Hepatocyte (in vitro differentiated cells): ENCODE data around the gene APOLD1. TPM values are rescaled to one million over a fixed set of nuclear protein-coding genes. Genes with fewer than 3 reads are reported as not detected.
A peak's percentile ranks its signal among the peaks of the same experiment; 100 is the strongest.

ENCODE experiments used
- DNase-seq: peaks from one replicate; pipeline ENCODE4 v3.0.0-alpha.2; 2016; ENCODE audit warnings: low spot score
- H2AFZ ChIP-seq: fragments of 200-600 bp; sonication (generic); 2 replicates; pipeline ENCODE4 v1.6.0; 2016; ENCODE audit warnings: antibody characterized with exemption, mild to moderate bottlenecking
- H3K27ac ChIP-seq: fragments of 200-600 bp; sonication (generic); 2 replicates; pipeline ENCODE4 v1.5.1; 2016; ENCODE audit warnings: mild to moderate bottlenecking
- H3K27me3 ChIP-seq: fragments of 200-600 bp; sonication (generic); 2 replicates; pipeline ENCODE4 v1.6.1; 2016
- H3K36me3 ChIP-seq: fragments of 200-600 bp; sonication (generic); replicated peaks from 2 replicates; pipeline ENCODE4 v1.5.1; 2016; ENCODE audit warnings: low read depth; ENCODE audit not compliant: insufficient read depth
- H3K4me1 ChIP-seq: fragments of 200-600 bp; sonication (generic); 2 replicates; pipeline ENCODE4 v1.5.1; 2016; ENCODE audit warnings: mild to moderate bottlenecking, moderate library complexity; ENCODE audit not compliant: insufficient read depth
- H3K4me2 ChIP-seq: fragments of 200-600 bp; sonication (generic); 2 replicates; pipeline ENCODE4 v1.6.0; 2016
- H3K4me3 ChIP-seq: fragments of 200-600 bp; sonication (generic); 2 replicates; pipeline ENCODE4 v1.5.1; 2016; ENCODE audit warnings: mild to moderate bottlenecking
- H3K79me2 ChIP-seq: fragments of 200-600 bp; sonication (generic); 2 replicates; pipeline ENCODE4 v1.6.0; 2017; ENCODE audit warnings: mild to moderate bottlenecking
- H3K9me2 ChIP-seq: fragments of 200-600 bp; sonication (generic); replicated peaks from 2 replicates; pipeline ENCODE4 v1.6.0; 2017; ENCODE audit warnings: mild to moderate bottlenecking; ENCODE audit not compliant: insufficient read depth
- H3K9me3 ChIP-seq: fragments of 200-600 bp; sonication (generic); 2 replicates; pipeline ENCODE4 v1.5.1; 2016; ENCODE audit warnings: low read depth, mild to moderate bottlenecking
- H4K20me1 ChIP-seq: fragments of 200-600 bp; sonication (generic); 2 replicates; pipeline ENCODE4 v1.6.0; 2016; ENCODE audit warnings: mild to moderate bottlenecking; ENCODE audit not compliant: insufficient read depth, poor library complexity, severe bottlenecking
- CTCF ChIP-seq: fragments of 200-600 bp; sonication (generic); IDR thresholded peaks from 2 replicates; pipeline ENCODE4 v1.5.1; 2016; ENCODE audit warnings: antibody characterized with exemption, mild to moderate bottlenecking; ENCODE audit not compliant: poor library complexity
- EZH2 ChIP-seq: fragments of 200-600 bp; sonication (generic); IDR thresholded peaks from 2 replicates; pipeline ENCODE4 v1.6.1; 2016; ENCODE audit warnings: antibody characterized with exemption, mild to moderate bottlenecking, borderline replicate concordance
- EZH2phosphoT487 ChIP-seq: fragments of 200-600 bp; sonication (generic); IDR thresholded peaks from one replicate; pipeline ENCODE4 v1.6.1; 2018; ENCODE audit warnings: antibody characterized with exemption, mild to moderate bottlenecking, low read depth, moderate library complexity; ENCODE audit not compliant: unreplicated experiment, severe bottlenecking
- WGBS: methylation state at CpG from one replicate; pipeline ENCODE4 v1.1.6; 2016; ENCODE audit warnings: low lambda C conversion rate; ENCODE audit errors: missing lambda C conversion rate; 5-methylcytosine and 5-hydroxymethylcytosine counted together
- microRNA counts: library from miRNA; unstranded; fragments of <30 nt; microRNA quantifications from one replicate; lab custom pipeline; 2017
- microRNA-seq: library from miRNA; unstranded; fragments of <30 nt; microRNA quantifications from one replicate; pipeline ENCODE4, GENCODE V29; 2017
- polyA plus RNA-seq: library from polyadenylated mRNA; unstranded; fragments of >200 nt; fragmentation: Nextera tagmentation; extraction: Ambion mirVana; gene quantifications from 2 replicates; pipeline ENCODE4 v1.2.1, GENCODE V29; 2016
- small RNA-seq: library from RNA; depleted of rRNA; stranded (forward); fragments of <200 nt; gene quantifications from one replicate; pipeline ENCODE3, GENCODE V24; 2014
- total RNA-seq: library from RNA; depleted of rRNA; stranded (reverse); fragments of >200 nt; gene quantifications from 2 replicates; pipeline ENCODE4 v1.2.3, GENCODE V29; 2014

APOLD1 gene
- total and polyA plus RNA-seq, 2 experiments from 2014 or later = 1.5 to 6.0 TPM

- no peak overlapping the region for H3K4me2 ChIP-seq
- peak overlapping the region; percentile 51 for H3K27ac ChIP-seq
- TF ChIP-seq EZH2 (no peak), CTCF (no peak), EZH2phosphoT487 (no peak)
- H3K9me3 ChIP-seq = no peaks in the 10 kb centered on the region
- DNase-seq = no peak
- no peaks in the 10 kb centered on the region for H3K36me3 ChIP-seq
- WGBS = 93% methylated on average over 5 of the region's 5 CpGs
- H4K20me1 ChIP-seq = no peaks in the 10 kb centered on the region
- H2AFZ ChIP-seq = no peak overlapping the region
- H3K79me2 ChIP-seq = no peaks in the 10 kb centered on the region
- no peaks in the 10 kb centered on the region for H3K27me3 ChIP-seq
- no peaks in the 10 kb centered on the region for H3K9me2 ChIP-seq
- H3K4me3 ChIP-seq = no peak overlapping the region
- peaks cover 29% of the 10 kb centered on the region for H3K4me1 ChIP-seq
Observed at GRCh38 chr12:12840580-12840899, 55.1 kb downstream of the APOLD1 start.

MicroRNAs within 50 kb of the gene (microRNA counts, 767-probe panel; counts per million panel counts)
- microRNA hsa-miR-613 (lab: Ali Mortazavi, UCI) = not detected

Small RNA genes lying within 50 kb of the gene (microRNA-seq; reads per million reads assigned to microRNA genes)
- gene MIR613 = not detected

Small RNA genes lying within 50 kb of the gene (small RNA-seq; reads per million reads assigned to genes)
- gene AC007215.1 (not detected), gene MIR613 (not detected)

Other genes starting within 250 kb of the APOLD1 start
- 74.1 and 78.0 TPM in 2 replicates for gene DUSP16, start 222.8 kb upstream of the APOLD1 start, total RNA-seq
- 13.4 and 14.3 TPM in 2 replicates for gene DUSP16, start 222.8 kb upstream of the APOLD1 start, polyA plus RNA-seq
- gene CREBL2, start 173.8 kb upstream of the APOLD1 start, total RNA-seq = 19.0 and 19.4 TPM in 2 replicates
- 7.2 and 11.4 TPM in 2 replicates for gene CREBL2, start 173.8 kb upstream of the APOLD1 start, polyA plus RNA-seq
- gene GPR19, start 89.5 kb upstream of the APOLD1 start, total RNA-seq = 0.16 and 0.50 TPM in 2 replicates
- gene GPR19, start 89.5 kb upstream of the APOLD1 start, polyA plus RNA-seq = 0.44 and 0.74 TPM in 2 replicates
- 44.8 and 46.0 TPM in 2 replicates for gene CDKN1B, start 68.3 kb upstream of the APOLD1 start, total RNA-seq
- gene CDKN1B, start 68.3 kb upstream of the APOLD1 start, polyA plus RNA-seq = 4.2 and 7.0 TPM in 2 replicates
- 69.4 and 74.4 TPM in 2 replicates for gene DDX47, start 27.7 kb downstream of the APOLD1 start, total RNA-seq
- 51.6 and 56.2 TPM in 2 replicates for gene DDX47, start 27.7 kb downstream of the APOLD1 start, polyA plus RNA-seq
- 49.8 and 60.2 TPM in 2 replicates for gene GPRC5A, start 105.9 kb downstream of the APOLD1 start, total RNA-seq
- 80.4 and 97.0 TPM in 2 replicates for gene GPRC5A, start 105.9 kb downstream of the APOLD1 start, polyA plus RNA-seq
- gene GPRC5D, start 166.5 kb downstream of the APOLD1 start, total RNA-seq = not detected in 2 replicates
- gene GPRC5D, start 166.5 kb downstream of the APOLD1 start, polyA plus RNA-seq = not detected in 2 replicates
- 30.1 and 35.6 TPM in 2 replicates for gene HEBP1, start 214.6 kb downstream of the APOLD1 start, total RNA-seq
- 79.7 and 89.5 TPM in 2 replicates for gene HEBP1, start 214.6 kb downstream of the APOLD1 start, polyA plus RNA-seq